K562 (cell line): ENCODE data around the gene USP14. TPM values are rescaled to one million over a fixed set of nuclear protein-coding genes. Genes with fewer than 3 reads are reported as not detected.
A peak's percentile ranks its signal among the peaks of the same experiment; 100 is the strongest.

Experiments used
- CEBPG ChIP-seq, 3 experiments: fragments of 200-800 bp in 1 of 3; sonication (Bioruptor generic) in 1 of 3; sonication (generic) in 1 of 3; formaldehyde crosslinking in 1 of 3; IDR thresholded peaks in 2 of 3; conservative IDR thresholded peaks in 1 of 3; 2 replicates each; pipeline versions ENCODE4 v1.6.1 to v1.8.0; 2016 to 2022; ENCODE audit warnings: missing compliant biosample characterization in 2 of 3, missing genetic modification characterization in 2 of 3, mild to moderate bottlenecking in 1 of 3, missing genetic modification reagents in 1 of 3
- E2F5 ChIP-seq: sonication (generic); formaldehyde crosslinking; IDR thresholded peaks from 2 replicates; pipeline ENCODE4 v1.8.0; 2022; ENCODE audit warnings: mild to moderate bottlenecking, missing genetic modification reagents
- FOXM1 ChIP-seq, 2 experiments: fragments of 450-650 bp in 1 of 2; sonication (generic) in 1 of 2; formaldehyde crosslinking in 1 of 2; IDR thresholded peaks; 2 replicates each; pipeline versions ENCODE4 v1.6.1 to v1.9.0; 2017 to 2022; ENCODE audit warnings: low read depth in 2 of 2, mild to moderate bottlenecking in 2 of 2, missing genetic modification reagents in 1 of 2, moderate library complexity in 1 of 2
- FUS ChIP-seq: fragments of 200-400 bp; formaldehyde crosslinking; optimal IDR thresholded peaks from 2 replicates; pipeline ENCODE3; 2017; ENCODE audit warnings: low read depth, low read length
- GABPA ChIP-seq: fragments of 200-800 bp; sonication (Bioruptor generic); conservative IDR thresholded peaks from 2 replicates; pipeline ENCODE4 v1.6.1; 2016; ENCODE audit warnings: low read depth, missing genetic modification characterization, missing compliant biosample characterization
- HNRNPK ChIP-seq: fragments of 200-400 bp; formaldehyde crosslinking; IDR thresholded peaks from one replicate; pipeline ENCODE4 v1.6.1; 2018; ENCODE audit warnings: mild to moderate bottlenecking, low read depth, low read length; ENCODE audit not compliant: poor library complexity, severe bottlenecking
- KDM1A ChIP-seq, 2 experiments: fragments of 450-650 bp; IDR thresholded peaks; 2 replicates each; pipeline ENCODE4 v1.6.1; 2016; ENCODE audit warnings: mild to moderate bottlenecking in 2 of 2
- KLF1 ChIP-seq: fragments of 450-650 bp; IDR thresholded peaks from 2 replicates; pipeline ENCODE4 v1.6.1; 2016; ENCODE audit warnings: missing genetic modification characterization, missing compliant biosample characterization
- MTA3 ChIP-seq: fragments of 450-650 bp; formaldehyde crosslinking; IDR thresholded peaks from 2 replicates; pipeline ENCODE4 v1.6.1; 2017; ENCODE audit warnings: mild to moderate bottlenecking, borderline replicate concordance
- NCOA6 ChIP-seq: fragments of 450-650 bp; IDR thresholded peaks from 2 replicates; pipeline ENCODE4 v1.6.1; 2017; ENCODE audit warnings: mild to moderate bottlenecking
- NR1H2 ChIP-seq: sonication (generic); formaldehyde crosslinking; IDR thresholded peaks from 2 replicates; pipeline ENCODE4 v1.4.0; 2020; ENCODE audit warnings: mild to moderate bottlenecking, missing genetic modification reagents
- POLR2G ChIP-seq: fragments of 200-400 bp; formaldehyde crosslinking; IDR thresholded peaks from 2 replicates; pipeline ENCODE4 v1.6.1; 2017; ENCODE audit warnings: low read depth, mild to moderate bottlenecking, antibody characterized with exemption, low read length, moderate library complexity
- PRDM10 ChIP-seq: fragments of 450-650 bp; IDR thresholded peaks from 2 replicates; pipeline ENCODE4 v1.6.1; 2018; ENCODE audit not compliant: partially characterized antibody
- RB1 ChIP-seq: fragments of 450-650 bp; IDR thresholded peaks from 2 replicates; pipeline ENCODE4 v1.6.1; 2017; ENCODE audit warnings: low read depth, mild to moderate bottlenecking
- RBFOX2 ChIP-seq: fragments of 200-400 bp; formaldehyde crosslinking; IDR thresholded peaks from 2 replicates; pipeline ENCODE4 v1.6.1; 2017; ENCODE audit warnings: low read depth, mild to moderate bottlenecking, low read length, moderate library complexity
- TSC22D4 ChIP-seq: fragments of 450-650 bp; IDR thresholded peaks from 2 replicates; pipeline ENCODE4 v1.6.1; 2016; ENCODE audit warnings: missing genetic modification characterization, missing biosample characterization, control low read depth
- YBX1 ChIP-seq: fragments of 450-650 bp; IDR thresholded peaks from 2 replicates; pipeline ENCODE4 v1.7.1; 2016; ENCODE audit warnings: mild to moderate bottlenecking
- ZNF507 ChIP-seq: conservative IDR thresholded peaks from 2 replicates; pipeline ENCODE4 v1.6.1; 2017; ENCODE audit warnings: missing genetic modification characterization, missing compliant biosample characterization
- polyA plus RNA-seq, 8 experiments: library from polyadenylated mRNA; depleted of rRNA in 4 of 8; stranded (reverse) in 5 of 8; unstranded in 3 of 8; fragments of >200 nt; fragmentation: Nextera tagmentation in 2 of 8; fragmentation: Illumina TruSeq in 1 of 8; extraction: Ambion mirVana in 2 of 8; extraction: Trizol in 1 of 8; gene quantifications; 2 replicates each; pipeline versions ENCODE4 v1.2.1 to v1.2.3, GENCODE V29; 2011 to 2014; ENCODE audit warnings: inconsistent platforms in 1 of 8, missing spikeins in 1 of 8
- total RNA-seq, 7 experiments: library from RNA; depleted of rRNA in 6 of 7; stranded (reverse); fragments of >200 nt in 6 of 7; fragmentation: Illumina TruSeq in 2 of 7; extraction: Trizol in 2 of 7; gene quantifications; 2 replicates each; pipeline versions ENCODE4 v1.2.1 to v1.2.3, GENCODE V29; 2011 to 2021; ENCODE audit warnings: low replicate concordance in 1 of 7
- TF ChIP-seq, protein P1 (sequence below): fragments of 450-650 bp; IDR thresholded peaks from 2 replicates; pipeline ENCODE4 v1.6.1; 2017; ENCODE audit warnings: antibody characterized with exemption, mild to moderate bottlenecking

USP14 gene
- total and polyA plus RNA-seq, 9 of the 15 experiments (the other 6 are each of a cell fraction or from before 2014, with no cell fraction given), result 18.7 to 129 (median 40.3) TPM

DNA sequence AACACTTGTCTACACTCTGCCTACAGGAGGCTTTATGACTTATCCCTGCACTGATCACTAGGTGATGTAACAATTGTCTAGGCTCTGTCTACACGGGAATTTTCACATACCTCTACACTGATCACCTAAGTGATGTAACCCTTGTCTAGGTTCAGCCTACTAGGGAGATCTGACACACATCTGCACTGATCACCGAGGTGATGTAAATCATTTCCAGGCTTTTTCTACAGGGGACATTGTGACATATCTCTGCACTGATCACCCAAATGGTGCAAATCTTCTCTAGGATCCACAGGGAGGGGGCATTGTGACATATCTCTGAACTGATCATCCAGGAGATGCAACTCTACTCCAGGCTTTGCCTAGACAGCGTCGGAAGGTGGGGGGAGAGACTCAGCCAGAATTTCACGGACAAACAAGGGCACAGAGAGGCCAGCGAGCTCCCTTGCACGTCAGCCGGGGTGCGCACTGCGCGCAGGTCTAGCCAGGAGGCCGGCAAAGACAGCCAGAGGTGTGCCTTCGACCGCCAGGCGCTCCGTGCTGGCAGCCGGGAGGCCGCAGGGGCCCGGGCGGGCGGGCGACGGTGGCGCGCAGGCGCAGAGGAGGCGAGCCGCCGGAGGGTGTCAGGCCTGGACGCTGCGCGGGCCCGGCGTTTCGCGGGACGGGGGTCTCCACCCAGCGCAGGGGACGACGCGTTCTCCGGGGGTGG lies 46.9 kb upstream of the USP14 start (continued):
- TF ChIP-seq CEBPG (CRISPR knock-in tag; IDR thresholded peaks at IDR 0.05), result no peak
- no peak for TF ChIP-seq CEBPG (tag; conservative IDR thresholded peaks at IDR 0.05 in 1 of 2, IDR thresholded peaks at IDR 0.05 in 1 of 2)
- no peak for TF ChIP-seq GABPA (tag)
- TF ChIP-seq TSC22D4 (tag), result no peak
- TF ChIP-seq HNRNPK, result no peak
- no peak for TF ChIP-seq NR1H2 (CRISPR knock-in tag)
- no peak for TF ChIP-seq PRDM10
- no peak for TF ChIP-seq MTA3
- no peak for TF ChIP-seq FUS
- TF ChIP-seq, protein P1, sequence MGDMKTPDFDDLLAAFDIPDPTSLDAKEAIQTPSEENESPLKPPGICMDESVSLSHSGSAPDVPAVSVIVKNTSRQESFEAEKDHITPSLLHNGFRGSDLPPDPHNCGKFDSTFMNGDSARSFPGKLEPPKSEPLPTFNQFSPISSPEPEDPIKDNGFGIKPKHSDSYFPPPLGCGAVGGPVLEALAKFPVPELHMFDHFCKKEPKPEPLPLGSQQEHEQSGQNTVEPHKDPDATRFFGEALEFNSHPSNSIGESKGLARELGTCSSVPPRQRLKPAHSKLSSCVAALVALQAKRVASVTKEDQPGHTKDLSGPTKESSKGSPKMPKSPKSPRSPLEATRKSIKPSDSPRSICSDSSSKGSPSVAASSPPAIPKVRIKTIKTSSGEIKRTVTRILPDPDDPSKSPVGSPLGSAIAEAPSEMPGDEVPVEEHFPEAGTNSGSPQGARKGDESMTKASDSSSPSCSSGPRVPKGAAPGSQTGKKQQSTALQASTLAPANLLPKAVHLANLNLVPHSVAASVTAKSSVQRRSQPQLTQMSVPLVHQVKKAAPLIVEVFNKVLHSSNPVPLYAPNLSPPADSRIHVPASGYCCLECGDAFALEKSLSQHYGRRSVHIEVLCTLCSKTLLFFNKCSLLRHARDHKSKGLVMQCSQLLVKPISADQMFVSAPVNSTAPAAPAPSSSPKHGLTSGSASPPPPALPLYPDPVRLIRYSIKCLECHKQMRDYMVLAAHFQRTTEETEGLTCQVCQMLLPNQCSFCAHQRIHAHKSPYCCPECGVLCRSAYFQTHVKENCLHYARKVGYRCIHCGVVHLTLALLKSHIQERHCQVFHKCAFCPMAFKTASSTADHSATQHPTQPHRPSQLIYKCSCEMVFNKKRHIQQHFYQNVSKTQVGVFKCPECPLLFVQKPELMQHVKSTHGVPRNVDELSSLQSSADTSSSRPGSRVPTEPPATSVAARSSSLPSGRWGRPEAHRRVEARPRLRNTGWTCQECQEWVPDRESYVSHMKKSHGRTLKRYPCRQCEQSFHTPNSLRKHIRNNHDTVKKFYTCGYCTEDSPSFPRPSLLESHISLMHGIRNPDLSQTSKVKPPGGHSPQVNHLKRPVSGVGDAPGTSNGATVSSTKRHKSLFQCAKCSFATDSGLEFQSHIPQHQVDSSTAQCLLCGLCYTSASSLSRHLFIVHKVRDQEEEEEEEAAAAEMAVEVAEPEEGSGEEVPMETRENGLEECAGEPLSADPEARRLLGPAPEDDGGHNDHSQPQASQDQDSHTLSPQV, result peak; percentile 60; the same call in 1 of the 2 replicates
- peak; percentile 79 for TF ChIP-seq POLR2G
- TF ChIP-seq FOXM1 (IDR thresholded peaks at IDR 0.05; ENCODE audit: low read depth), result no peak
- TF ChIP-seq FOXM1 (CRISPR knock-in tag; IDR thresholded peaks at IDR 0.05; ENCODE audit: low read depth), result no peak
- TF ChIP-seq NCOA6, result no peak
- TF ChIP-seq KLF1 (tag), result no peak
- TF ChIP-seq E2F5 (CRISPR knock-in tag), result no peak
- TF ChIP-seq RBFOX2, result peak; percentile 76
- TF ChIP-seq RB1, result peak; percentile 34; the same call in 1 of the 2 replicates
- TF ChIP-seq ZNF507 (tag), result no peak
- TF ChIP-seq KDM1A (IDR thresholded peaks at IDR 0.05), result no peak
- no peak for TF ChIP-seq YBX1
